Neuronal stem cell (in vitro differentiated cells): ENCODE data around the gene GGTLC1.
"Not testable (repeated sequence)": the region's sequence is repeated elsewhere in the genome, so short reads cannot be mapped to it uniquely, and the experiment has no call there.

Source experiments
- DNase-seq: peaks from one replicate; pipeline ENCODE4 v3.0.0-alpha.2; 2013; ENCODE audit warnings: low spot score
- H2AFZ ChIP-seq: one replicate; pipeline ENCODE4 v1.6.1; 2013; ENCODE audit warnings: mild to moderate bottlenecking, low read length, inconsistent platforms
- H2AK5ac ChIP-seq: 2 replicates; pipeline ENCODE4 v1.6.1; 2013; ENCODE audit warnings: low read depth, mild to moderate bottlenecking, inconsistent platforms, low read length, moderate library complexity, mixed read lengths
- H2BK120ac ChIP-seq: 2 replicates; pipeline ENCODE4 v1.6.1; 2013; ENCODE audit warnings: low read depth, mild to moderate bottlenecking, inconsistent platforms, low read length, moderate library complexity, mixed read lengths
- H2BK12ac ChIP-seq: one replicate; pipeline ENCODE4 v1.6.1; 2013; ENCODE audit warnings: low read length, inconsistent platforms
- H2BK15ac ChIP-seq: 2 replicates; pipeline ENCODE4 v1.6.1; 2013; ENCODE audit warnings: mild to moderate bottlenecking, low read length, inconsistent platforms, mixed read lengths
- H2BK5ac ChIP-seq: one replicate; pipeline ENCODE4 v1.6.1; 2013; ENCODE audit warnings: inconsistent platforms, mild to moderate bottlenecking, low read length, moderate library complexity
- H3K14ac ChIP-seq: one replicate; pipeline ENCODE4 v1.6.1; 2013; ENCODE audit warnings: low read length, inconsistent platforms
- H3K18ac ChIP-seq: 2 replicates; pipeline ENCODE4 v1.6.1; 2013; ENCODE audit warnings: low read length, inconsistent platforms
- H3K23ac ChIP-seq: 2 replicates; pipeline ENCODE4 v1.6.1; 2013; ENCODE audit warnings: low read depth, mild to moderate bottlenecking, mixed read lengths, low read length, inconsistent platforms; ENCODE audit not compliant: poor library complexity
- H3K27ac ChIP-seq: replicated peaks from 3 replicates; pipeline ENCODE4 v1.5.1; 2013; ENCODE audit warnings: low read length, inconsistent platforms
- H3K27me3 ChIP-seq, 3 experiments: 2 replicates each; pipeline ENCODE4 v1.6.1; 2013; ENCODE audit warnings: low read length in 3 of 3, mild to moderate bottlenecking in 2 of 3, inconsistent platforms in 1 of 3, low read depth in 1 of 3, mixed read lengths in 1 of 3, moderate library complexity in 1 of 3; ENCODE audit not compliant: control insufficient read depth in 3 of 3, insufficient read depth in 3 of 3
- H3K36me3 ChIP-seq, 2 donors: replicated peaks in 1 of 2; 2 replicates each; pipeline ENCODE4 v1.6.1; 2013; ENCODE audit warnings: low read length in 2 of 2; ENCODE audit not compliant: control insufficient read depth in 2 of 2, insufficient read depth in 2 of 2
- H3K4ac ChIP-seq: 2 replicates; pipeline ENCODE4 v1.6.1; 2013; ENCODE audit warnings: inconsistent platforms, mild to moderate bottlenecking, low read length, moderate library complexity
- H3K4me1 ChIP-seq, 2 donors: 1 replicate in 1 of 2; 2 replicates in 1 of 2; pipeline ENCODE4 v1.6.1; 2013; ENCODE audit warnings: low read length in 2 of 2, low read depth in 1 of 2; ENCODE audit not compliant: control insufficient read depth in 2 of 2, insufficient read depth in 1 of 2
- H3K4me2 ChIP-seq: one replicate; pipeline ENCODE4 v1.6.1; 2013; ENCODE audit warnings: mild to moderate bottlenecking, low read length, inconsistent platforms; ENCODE audit not compliant: insufficient read depth, poor library complexity, severe bottlenecking
- H3K4me3 ChIP-seq, 2 donors: 2 replicates each; pipeline ENCODE4 v1.5.1; 2013; ENCODE audit warnings: low read length in 2 of 2, mild to moderate bottlenecking in 2 of 2, inconsistent platforms in 1 of 2, moderate library complexity in 1 of 2
- H3K79me1 ChIP-seq: one replicate; pipeline ENCODE4 v1.6.1; 2013; ENCODE audit warnings: low read depth, mild to moderate bottlenecking, inconsistent platforms, low read length, moderate library complexity
- H3K9ac ChIP-seq: one replicate; pipeline ENCODE4 v1.6.1; 2013; ENCODE audit warnings: mild to moderate bottlenecking, low read depth, low read length, inconsistent platforms; ENCODE audit not compliant: poor library complexity
- H3K9me3 ChIP-seq, 2 donors: replicated peaks in 1 of 2; 2 replicates each; pipeline versions ENCODE3 to v1.6.1; 2013; ENCODE audit warnings: low read length in 2 of 2, mild to moderate bottlenecking in 2 of 2, inconsistent platforms in 1 of 2, low read depth in 1 of 2, mixed read lengths in 1 of 2, moderate library complexity in 1 of 2; ENCODE audit not compliant: control insufficient read depth in 2 of 2, insufficient read depth in 1 of 2
- H4K8ac ChIP-seq: one replicate; pipeline ENCODE4 v1.6.1; 2013; ENCODE audit warnings: low read depth, mild to moderate bottlenecking, inconsistent platforms, low read length, moderate library complexity
- H4K91ac ChIP-seq: one replicate; pipeline ENCODE4 v1.6.1; 2013; ENCODE audit warnings: low read length, low read depth, mild to moderate bottlenecking, inconsistent platforms; ENCODE audit not compliant: poor library complexity
- WGBS, 2 donors: extraction: QIAGEN DNeasy Blood & Tissue Kit; methylation state at CpG; one replicate each; pipeline ENCODE4 v1.1.7; 2013; ENCODE audit warnings: missing lambda C conversion rate in 2 of 2, mixed read lengths in 1 of 2; ENCODE audit not compliant: insufficient read length in 2 of 2, insufficient replicate concordance in 1 of 2; ENCODE audit errors: extremely low coverage in 2 of 2; 5-methylcytosine and 5-hydroxymethylcytosine counted together

GGTLC1 gene

GRCh38 chr20:23995905-23996666 lies 7.5 kb upstream of the GGTLC1 start:
- no peaks in the 10 kb centered on the region for H3K79me1 ChIP-seq
- H3K9me3 ChIP-seq: no peaks in the 10 kb centered on the region
- H3K9ac ChIP-seq: no peak overlapping the region
- H3K36me3 ChIP-seq: no peaks in the 10 kb centered on the region
- no peak overlapping the region for H3K4me2 ChIP-seq
- no peak overlapping the region for H4K8ac ChIP-seq
- H2BK120ac ChIP-seq: no peak overlapping the region
- H3K4me3 ChIP-seq: no peak overlapping the region
- H2AK5ac ChIP-seq: no peak overlapping the region
- H4K91ac ChIP-seq: no peak overlapping the region
- H3K27me3 ChIP-seq: no peaks in the 10 kb centered on the region
- H3K4me1 ChIP-seq: peaks cover 0 to 2% of the 10 kb centered on the region in 2 donors
- WGBS, 2 donors: no CpG with 5 or more reads among the region's 11 CpGs
- no peak overlapping the region for H3K23ac ChIP-seq
- H3K27ac ChIP-seq: no peak overlapping the region
- no peak overlapping the region for H3K18ac ChIP-seq
- no peak overlapping the region for H2BK12ac ChIP-seq
- H2BK15ac ChIP-seq: no peak overlapping the region
- H2BK5ac ChIP-seq: no peak overlapping the region
- no peak overlapping the region for H3K14ac ChIP-seq
- DNase-seq: peak; percentile 30
- H2AFZ ChIP-seq: no peak overlapping the region
- no peak overlapping the region for H3K4ac ChIP-seq

- not testable (repeated sequence) for H4K91ac ChIP-seq, H3K4me1 ChIP-seq, H2AFZ ChIP-seq, H2BK120ac ChIP-seq, H4K8ac ChIP-seq, H3K36me3 ChIP-seq, H3K18ac ChIP-seq, H3K27ac ChIP-seq, H3K79me1 ChIP-seq, H2BK12ac ChIP-seq, H3K4me3 ChIP-seq, H3K14ac ChIP-seq, H3K23ac ChIP-seq, H3K4ac ChIP-seq, H3K9me3 ChIP-seq, H3K4me2 ChIP-seq, H2BK15ac ChIP-seq, DNase-seq, H3K27me3 ChIP-seq, H3K9ac ChIP-seq, H2AK5ac ChIP-seq, H2BK5ac ChIP-seq
- WGBS, 2 donors: no CpG with 5 or more reads among the region's 6 CpGs
Measured at GRCh38 chr20:23995291-23995690, 6.7 kb upstream of the GGTLC1 start.

DNA sequence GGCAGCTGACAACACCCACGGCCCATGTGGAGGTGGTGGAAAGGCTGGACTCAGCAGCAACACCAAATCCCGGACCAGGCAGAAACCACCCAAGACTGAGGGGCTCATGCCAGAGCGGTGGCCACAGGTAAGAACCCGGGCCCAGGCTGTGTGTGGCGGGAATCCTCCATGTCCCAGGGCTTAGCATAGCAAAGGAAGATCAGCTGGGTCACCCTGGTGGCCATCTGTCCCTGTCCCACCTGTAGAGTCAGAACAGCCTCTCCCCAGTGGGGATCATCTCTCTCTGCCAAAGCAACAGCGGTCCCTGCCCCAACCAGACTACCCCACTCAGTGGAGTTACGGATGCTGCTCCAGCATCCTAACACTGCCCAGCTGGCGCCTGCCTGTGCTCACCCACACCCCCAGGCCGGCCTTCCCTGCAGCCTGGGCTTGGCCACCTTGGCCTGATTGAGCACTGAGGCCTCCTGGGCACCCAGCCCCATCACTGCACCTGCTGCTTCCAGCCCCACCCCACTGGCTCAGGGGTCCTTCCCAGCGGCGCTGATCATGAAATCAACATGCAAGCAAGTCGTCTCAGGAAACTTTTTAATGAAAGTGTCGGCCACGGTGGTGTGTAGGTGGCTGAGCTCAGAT lies 5.5 kb upstream of the GGTLC1 start:
- H2BK120ac ChIP-seq, H3K79me1 ChIP-seq, H3K27ac ChIP-seq, H3K36me3 ChIP-seq, H3K9me3 ChIP-seq, H3K4me2 ChIP-seq, H3K4me1 ChIP-seq, H2AFZ ChIP-seq, H4K8ac ChIP-seq, DNase-seq, H2BK5ac ChIP-seq, H3K27me3 ChIP-seq, H3K4ac ChIP-seq, H3K23ac ChIP-seq, H4K91ac ChIP-seq, H2BK12ac ChIP-seq, H2AK5ac ChIP-seq, H3K9ac ChIP-seq, H3K18ac ChIP-seq, H3K4me3 ChIP-seq, H3K14ac ChIP-seq, H2BK15ac ChIP-seq: not testable (repeated sequence)
- no CpG with 5 or more reads among the region's 14 CpGs for WGBS, 2 donors

GRCh38 chr20:23993440-23993839 lies 4.9 kb upstream of the GGTLC1 start:
- H2AFZ ChIP-seq, H4K91ac ChIP-seq, H2AK5ac ChIP-seq, H3K27ac ChIP-seq, H3K4me3 ChIP-seq, H4K8ac ChIP-seq, H3K27me3 ChIP-seq, H3K4ac ChIP-seq, H2BK15ac ChIP-seq, H2BK12ac ChIP-seq, H3K36me3 ChIP-seq, H2BK5ac ChIP-seq, H3K23ac ChIP-seq, H3K9me3 ChIP-seq, H3K14ac ChIP-seq, H3K79me1 ChIP-seq, H3K18ac ChIP-seq, H3K4me1 ChIP-seq, H2BK120ac ChIP-seq, DNase-seq, H3K9ac ChIP-seq, H3K4me2 ChIP-seq: not testable (repeated sequence)
- WGBS, 2 donors: no CpG with 5 or more reads among the region's 12 CpGs
